ENCODE results near the gene DOCK2.

The DOCK2 gene

GRCh38 chr5:169628892-169629291, 8.2 kb upstream of the DOCK2 start:
- Histone ChIP-seq H3K36me3 (ENCODE audit: insufficient read depth, low read length) (no peaks in the 10 kb centered on the region), H3K4me1 (ENCODE audit: insufficient read depth, low read length) (no peaks in the 10 kb centered on the region), H3K9ac (ENCODE audit: low read depth, low read length) (no peak overlapping the region), H3K9me3 (ENCODE audit: control insufficient read depth, insufficient read depth, low read length) (no peaks in the 10 kb centered on the region)

DNA sequence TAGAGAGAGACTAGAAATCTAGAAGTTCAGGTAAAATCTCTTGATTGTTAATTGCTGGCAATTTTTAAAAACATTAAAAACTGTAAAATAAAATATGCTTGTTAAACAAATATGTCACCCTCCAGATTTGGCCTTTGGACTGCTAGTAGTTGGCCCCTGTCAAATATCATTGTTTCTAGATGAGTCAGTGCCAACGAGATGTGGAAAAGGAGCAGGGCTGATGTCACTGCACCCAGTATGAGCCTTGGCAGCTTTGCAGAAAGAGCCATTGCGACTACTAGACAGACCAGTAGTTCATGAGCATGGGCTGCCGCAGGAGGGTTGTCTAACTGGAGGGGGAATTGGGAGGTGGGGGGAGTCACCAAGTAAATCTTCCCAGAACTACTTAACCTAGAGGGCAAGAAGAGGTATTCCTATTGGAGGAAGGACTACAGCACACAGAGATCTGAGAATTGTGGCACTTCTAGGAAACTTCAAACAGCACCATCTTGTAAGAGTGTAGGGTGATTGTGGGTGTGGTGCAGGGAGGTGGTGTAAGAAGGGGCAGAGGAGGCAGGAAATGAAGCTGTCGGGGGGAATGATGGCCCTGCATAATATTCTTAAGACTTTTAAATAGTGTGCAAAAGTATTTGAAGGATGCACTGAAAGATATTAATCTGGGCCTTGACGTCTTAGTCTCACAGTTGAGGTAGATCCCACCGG, 7.1 kb upstream of the DOCK2 start:
- Histone ChIP-seq H3K9me3 (ENCODE audit: control insufficient read depth, insufficient read depth, low read length) (no peaks in the 10 kb centered on the region), H3K36me3 (ENCODE audit: insufficient read depth, low read length) (no peaks in the 10 kb centered on the region), H3K9ac (ENCODE audit: low read depth, low read length) (no peak overlapping the region), H3K4me1 (ENCODE audit: insufficient read depth, low read length) (no peaks in the 10 kb centered on the region)

GRCh38 chr5:169631360-169631759, 5.7 kb upstream of the DOCK2 start:
- no peaks in the 10 kb centered on the region for H3K36me3 ChIP-seq (ENCODE audit: insufficient read depth, low read length)
- H3K4me1 ChIP-seq (ENCODE audit: insufficient read depth, low read length) = no peaks in the 10 kb centered on the region
- no peaks in the 10 kb centered on the region for H3K9me3 ChIP-seq (ENCODE audit: control insufficient read depth, insufficient read depth, low read length)
- H3K9ac ChIP-seq (ENCODE audit: low read depth, low read length) = no peak overlapping the region

- Histone ChIP-seq H3K4me1 (ENCODE audit: insufficient read depth, low read length) (peaks cover 3% of the 10 kb centered on the region; the same call in 1 of the 2 replicates), H3K9ac (ENCODE audit: low read depth, low read length) (no peak overlapping the region), H3K36me3 (ENCODE audit: insufficient read depth, low read length) (no peaks in the 10 kb centered on the region), H3K9me3 (ENCODE audit: control insufficient read depth, insufficient read depth, low read length) (no peaks in the 10 kb centered on the region)
Measured at GRCh38 chr5:169632946-169633345, 4.1 kb upstream of the DOCK2 start.

- H3K9me3 ChIP-seq (ENCODE audit: control insufficient read depth, insufficient read depth, low read length) = no peaks in the 10 kb centered on the region
- H3K4me1 ChIP-seq (ENCODE audit: insufficient read depth, low read length) = peaks cover 3% of the 10 kb centered on the region; the same call in 1 of the 2 replicates
- no peaks in the 10 kb centered on the region for H3K36me3 ChIP-seq (ENCODE audit: insufficient read depth, low read length)
- H3K9ac ChIP-seq (ENCODE audit: low read depth, low read length) = no peak overlapping the region
Measured at GRCh38 chr5:169634606-169635005, 2.5 kb upstream of the DOCK2 start.

DNA sequence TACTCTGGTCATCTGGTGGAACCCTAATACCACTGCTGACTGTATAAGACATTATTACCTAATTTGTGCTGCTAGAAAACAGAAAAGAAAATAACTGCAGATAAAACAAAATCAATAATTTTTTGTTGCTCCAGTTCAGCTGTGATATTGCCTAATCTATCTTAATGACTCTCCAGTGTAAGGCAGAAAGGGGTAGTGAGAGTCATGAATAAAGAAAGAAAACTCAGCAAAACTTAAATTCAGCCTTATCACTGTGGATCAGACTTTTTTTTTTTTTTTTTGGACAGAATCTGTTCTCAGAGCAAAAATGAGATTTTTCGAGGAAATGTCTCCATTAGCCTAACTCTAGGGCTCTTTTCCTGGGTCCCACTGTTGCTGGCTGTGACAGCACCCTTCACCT, 1.1 kb upstream of the DOCK2 start:
- peak overlapping the region; percentile 60; the same call in 1 of the 2 replicates for H3K9ac ChIP-seq (ENCODE audit: low read depth, low read length)
- no peaks in the 10 kb centered on the region for H3K36me3 ChIP-seq (ENCODE audit: insufficient read depth, low read length)
- no peaks in the 10 kb centered on the region for H3K9me3 ChIP-seq (ENCODE audit: control insufficient read depth, insufficient read depth, low read length)
- H3K4me1 ChIP-seq (ENCODE audit: insufficient read depth, low read length) = peaks cover 3% of the 10 kb centered on the region; the same call in 1 of the 2 replicates

DNA sequence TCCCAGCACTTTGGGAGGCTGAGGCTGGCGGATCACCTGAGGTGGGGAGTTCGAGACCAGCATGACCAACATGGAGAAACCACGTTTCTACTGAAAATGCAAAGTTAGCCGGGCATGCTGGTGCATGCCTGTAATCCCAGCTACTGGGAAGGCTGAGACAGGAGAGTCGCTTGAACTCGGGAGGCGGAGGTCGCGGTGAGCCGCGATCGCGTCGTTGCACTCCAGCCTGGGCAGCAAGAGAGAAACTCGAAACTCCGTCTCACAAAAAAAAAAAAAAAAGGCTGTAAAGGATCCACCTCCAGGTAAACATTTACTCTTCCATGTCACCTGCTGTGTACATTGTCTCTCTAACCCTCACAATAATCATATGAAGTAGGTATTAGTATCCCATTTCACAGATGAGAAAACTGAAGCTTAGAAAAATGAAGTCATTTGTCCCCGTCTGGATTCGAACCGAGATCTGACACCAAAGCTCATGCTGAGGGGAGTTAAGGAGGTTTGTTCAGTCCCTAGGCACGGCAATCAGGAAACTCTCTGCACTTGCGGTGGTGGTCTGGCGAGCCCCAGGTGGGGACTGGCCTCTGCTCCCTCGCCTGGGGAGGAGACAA, 494 bp upstream of the DOCK2 start:
- Histone ChIP-seq H3K9me3 (ENCODE audit: control insufficient read depth, insufficient read depth, low read length) (no peaks in the 10 kb centered on the region), H3K9ac (ENCODE audit: low read depth, low read length) (peak overlapping the region; percentile 60; the same call in 1 of the 2 replicates), H3K36me3 (ENCODE audit: insufficient read depth, low read length) (no peaks in the 10 kb centered on the region), H3K4me1 (ENCODE audit: insufficient read depth, low read length) (peaks cover 3% of the 10 kb centered on the region; the same call in 1 of the 2 replicates)

- Histone ChIP-seq H3K9me3 (ENCODE audit: control insufficient read depth, insufficient read depth, low read length) (no peaks in the 10 kb centered on the region), H3K9ac (ENCODE audit: low read depth, low read length) (peak overlapping the region; percentile 60; the same call in 1 of the 2 replicates)
Measured at GRCh38 chr5:169637549-169638121, 560 bp downstream of the DOCK2 start.

DNA sequence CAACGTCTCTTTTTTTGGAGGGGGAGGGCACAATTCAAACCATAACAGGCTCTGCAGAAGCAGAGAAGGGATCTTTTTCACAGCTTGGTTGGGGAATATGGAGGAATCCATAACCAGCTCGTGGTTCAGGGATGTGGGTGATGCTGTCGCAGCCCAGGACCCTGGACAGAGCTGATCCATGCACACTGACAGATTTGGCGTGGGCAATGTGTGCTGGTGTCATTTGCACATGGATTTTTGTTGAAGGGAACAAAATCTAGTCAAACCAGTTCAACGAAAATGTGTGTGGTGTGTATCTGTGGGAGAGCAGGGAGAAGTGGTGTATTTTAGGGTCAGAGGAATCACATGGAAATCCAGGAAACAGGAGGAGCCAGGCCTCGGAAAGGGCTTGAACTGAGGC, 4.2 kb downstream of the DOCK2 start:
- no peak overlapping the region for H3K9ac ChIP-seq (ENCODE audit: low read depth, low read length)
- peaks cover 3% of the 10 kb centered on the region; the same call in 1 of the 2 replicates for H3K4me1 ChIP-seq (ENCODE audit: insufficient read depth, low read length)
- no peaks in the 10 kb centered on the region for H3K36me3 ChIP-seq (ENCODE audit: insufficient read depth, low read length)
- H3K9me3 ChIP-seq (ENCODE audit: control insufficient read depth, insufficient read depth, low read length) = no peaks in the 10 kb centered on the region

More at GRCh38 chr5:169637549-169638121, 560 bp downstream of the DOCK2 start:
- H3K4me1 ChIP-seq (ENCODE audit: insufficient read depth, low read length) = peaks cover 3% of the 10 kb centered on the region; the same call in 1 of the 2 replicates
- H3K36me3 ChIP-seq (ENCODE audit: insufficient read depth, low read length) = no peaks in the 10 kb centered on the region

GRCh38 chr5:169646856-169647255, 9.8 kb downstream of the DOCK2 start:
- H3K9me3 ChIP-seq (ENCODE audit: control insufficient read depth, insufficient read depth, low read length) = no peaks in the 10 kb centered on the region
- peaks cover 19% of the 10 kb centered on the region for H3K4me1 ChIP-seq (ENCODE audit: insufficient read depth, low read length)
- no peak overlapping the region for H3K9ac ChIP-seq (ENCODE audit: low read depth, low read length)
- H3K36me3 ChIP-seq (ENCODE audit: insufficient read depth, low read length) = no peaks in the 10 kb centered on the region

GRCh38 chr5:169647566-169647965, 10.5 kb downstream of the DOCK2 start:
- Histone ChIP-seq H3K4me1 (ENCODE audit: insufficient read depth, low read length) (peaks cover 19% of the 10 kb centered on the region), H3K9ac (ENCODE audit: low read depth, low read length) (no peak overlapping the region), H3K9me3 (ENCODE audit: control insufficient read depth, insufficient read depth, low read length) (no peaks in the 10 kb centered on the region), H3K36me3 (ENCODE audit: insufficient read depth, low read length) (no peaks in the 10 kb centered on the region)

GRCh38 chr5:169648725-169649310, 11.7 kb downstream of the DOCK2 start:
- H3K9me3 ChIP-seq (ENCODE audit: control insufficient read depth, insufficient read depth, low read length) = no peaks in the 10 kb centered on the region
- H3K9ac ChIP-seq (ENCODE audit: low read depth, low read length) = no peak overlapping the region
- H3K4me1 ChIP-seq (ENCODE audit: insufficient read depth, low read length) = peaks cover 19% of the 10 kb centered on the region
- H3K36me3 ChIP-seq (ENCODE audit: insufficient read depth, low read length) = no peaks in the 10 kb centered on the region

GRCh38 chr5:169649486-169649885, 12.4 kb downstream of the DOCK2 start:
- Histone ChIP-seq H3K36me3 (ENCODE audit: insufficient read depth, low read length) (no peaks in the 10 kb centered on the region), H3K4me1 (ENCODE audit: insufficient read depth, low read length) (peaks cover 19% of the 10 kb centered on the region), H3K9me3 (ENCODE audit: control insufficient read depth, insufficient read depth, low read length) (no peaks in the 10 kb centered on the region), H3K9ac (ENCODE audit: low read depth, low read length) (no peak overlapping the region)

DNA sequence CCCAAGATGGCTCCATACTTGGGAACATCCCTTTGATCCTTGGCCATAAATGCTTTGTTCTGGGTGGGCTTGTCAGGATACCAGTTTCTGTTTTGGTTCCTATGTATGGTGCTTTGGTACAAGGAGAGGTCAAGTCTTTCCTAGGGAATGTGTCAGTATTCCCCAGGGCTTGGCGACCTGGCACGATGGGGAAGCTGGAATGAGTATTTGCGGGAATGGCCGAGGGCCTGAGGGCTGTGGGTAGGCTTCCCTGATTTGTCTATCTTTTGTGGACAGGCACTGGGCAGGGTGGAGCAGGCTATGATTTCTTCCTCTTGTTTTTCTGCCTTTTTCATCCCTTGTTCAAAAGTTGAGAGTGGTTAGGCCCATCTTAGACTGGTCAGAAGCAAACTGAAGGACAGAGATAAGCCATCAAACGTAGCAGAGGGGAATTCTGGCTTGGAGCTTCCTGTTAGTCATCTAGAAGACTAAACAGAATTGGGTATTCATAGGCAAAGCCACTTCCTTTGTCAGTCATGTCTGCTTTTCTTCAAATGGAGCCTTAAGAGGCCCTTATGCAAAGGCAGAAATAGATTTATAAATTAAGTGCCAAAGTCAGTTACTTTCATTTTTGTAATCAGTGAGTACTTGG, 13.7 kb downstream of the DOCK2 start:
- Histone ChIP-seq H3K36me3 (ENCODE audit: insufficient read depth, low read length) (no peaks in the 10 kb centered on the region), H3K9ac (ENCODE audit: low read depth, low read length) (no peak overlapping the region), H3K4me1 (ENCODE audit: insufficient read depth, low read length) (peaks cover 19% of the 10 kb centered on the region), H3K9me3 (ENCODE audit: control insufficient read depth, insufficient read depth, low read length) (no peaks in the 10 kb centered on the region)
